ENCODE measurements around the gene SMC1B. TPM values are rescaled to one million over a fixed set of nuclear protein-coding genes. Genes with fewer than 3 reads are reported as not detected.

The SMC1B gene
- total RNA-seq, 1 experiment from 2014 or later, result not detected

GRCh38 chr22:45429981-45430775 lies 16.8 kb upstream of the SMC1B start:
- Histone ChIP-seq H3K36me3 (no peaks in the 10 kb centered on the region), H3K27me3 (no peaks in the 10 kb centered on the region), H3K4me3 (no peak overlapping the region), H3K9me3 (replicated peaks) (0 out of 2 replicates have a peak, but pooled peaks cover 2% of the 10 kb centered on the region), H3K4me1 (no peaks in the 10 kb centered on the region), H3K27ac (no peak overlapping the region)
- DNase-seq, result no peak

GRCh38 chr22:45429424-45429823 lies 16.0 kb upstream of the SMC1B start:
- Histone ChIP-seq H3K27ac (no peak overlapping the region), H3K4me3 (no peak overlapping the region), H3K36me3 (no peaks in the 10 kb centered on the region), H3K4me1 (no peaks in the 10 kb centered on the region; the same call in 1 of the 2 replicates), H3K9me3 (replicated peaks) (0 out of 2 replicates have a peak, but pooled peaks cover 2% of the 10 kb centered on the region), H3K27me3 (no peaks in the 10 kb centered on the region)
- no peak for DNase-seq

- Histone ChIP-seq H3K9me3 (replicated peaks) (0 out of 2 replicates have a peak, but pooled peaks cover 2% of the 10 kb centered on the region), H3K27ac (no peak overlapping the region), H3K27me3 (no peaks in the 10 kb centered on the region), H3K36me3 (no peaks in the 10 kb centered on the region), H3K4me3 (no peak overlapping the region), H3K4me1 (no peaks in the 10 kb centered on the region; the same call in 1 of the 2 replicates)
- no peak for DNase-seq
Measured at GRCh38 chr22:45428391-45429385, 15.3 kb upstream of the SMC1B start.

- Histone ChIP-seq H3K9me3 (replicated peaks) (0 out of 2 replicates have a peak, but pooled peaks cover 2% of the 10 kb centered on the region), H3K4me3 (no peak overlapping the region), H3K27ac (no peak overlapping the region), H3K4me1 (no peaks in the 10 kb centered on the region; the same call in 1 of the 2 replicates), H3K36me3 (no peaks in the 10 kb centered on the region), H3K27me3 (no peaks in the 10 kb centered on the region)
- no peak for DNase-seq
Measured at GRCh38 chr22:45427114-45427513, 13.7 kb upstream of the SMC1B start.

GRCh38 chr22:45426387-45426786 lies 13.0 kb upstream of the SMC1B start:
- no peak for DNase-seq
- no peak overlapping the region for H3K27ac ChIP-seq
- no peaks in the 10 kb centered on the region for H3K27me3 ChIP-seq
- no peaks in the 10 kb centered on the region for H3K36me3 ChIP-seq
- H3K4me1 ChIP-seq, result no peaks in the 10 kb centered on the region; the same call in 1 of the 2 replicates
- H3K9me3 ChIP-seq (replicated peaks), result 0 out of 2 replicates have a peak, but pooled peaks cover 2% of the 10 kb centered on the region
- H3K4me3 ChIP-seq, result no peak overlapping the region

GRCh38 chr22:45425531-45426265 lies 12.3 kb upstream of the SMC1B start:
- Histone ChIP-seq H3K27me3 (no peaks in the 10 kb centered on the region), H3K4me3 (no peak overlapping the region), H3K27ac (no peak overlapping the region), H3K36me3 (no peaks in the 10 kb centered on the region), H3K9me3 (replicated peaks) (0 out of 2 replicates have a peak, but pooled peaks cover 2% of the 10 kb centered on the region), H3K4me1 (no peaks in the 10 kb centered on the region; the same call in 1 of the 2 replicates)
- DNase-seq, result no peak

GRCh38 chr22:45425101-45425500 lies 11.7 kb upstream of the SMC1B start:
- H3K36me3 ChIP-seq, result no peaks in the 10 kb centered on the region
- no peak overlapping the region for H3K27ac ChIP-seq
- no peaks in the 10 kb centered on the region for H3K27me3 ChIP-seq
- H3K9me3 ChIP-seq (replicated peaks), result 0 out of 2 replicates have a peak, but pooled peaks cover 2% of the 10 kb centered on the region
- H3K4me1 ChIP-seq, result no peaks in the 10 kb centered on the region; the same call in 1 of the 2 replicates
- no peak overlapping the region for H3K4me3 ChIP-seq
- DNase-seq, result no peak

GRCh38 chr22:45424241-45424731 lies 10.9 kb upstream of the SMC1B start:
- DNase-seq, result peak; percentile 36 to 39
- Histone ChIP-seq H3K36me3 (no peaks in the 10 kb centered on the region), H3K9me3 (replicated peaks) (0 out of 2 replicates have a peak, but pooled peaks cover 2% of the 10 kb centered on the region), H3K4me3 (no peak overlapping the region), H3K27ac (no peak overlapping the region), H3K27me3 (no peaks in the 10 kb centered on the region), H3K4me1 (no peaks in the 10 kb centered on the region; the same call in 1 of the 2 replicates)

GRCh38 chr22:45423524-45423923 lies 10.1 kb upstream of the SMC1B start:
- H3K4me3 ChIP-seq, result no peak overlapping the region
- no peaks in the 10 kb centered on the region; the same call in 1 of the 2 replicates for H3K4me1 ChIP-seq
- no peaks in the 10 kb centered on the region for H3K27me3 ChIP-seq
- H3K36me3 ChIP-seq, result no peaks in the 10 kb centered on the region
- 0 out of 2 replicates have a peak, but pooled peaks cover 2% of the 10 kb centered on the region for H3K9me3 ChIP-seq (replicated peaks)
- no peak overlapping the region for H3K27ac ChIP-seq
- no peak for DNase-seq

GRCh38 chr22:45422237-45422983 lies 9.0 kb upstream of the SMC1B start:
- Histone ChIP-seq H3K9me3 (replicated peaks) (0 out of 2 replicates have a peak, but pooled peaks cover 2% of the 10 kb centered on the region), H3K4me1 (no peaks in the 10 kb centered on the region; the same call in 1 of the 2 replicates), H3K36me3 (no peaks in the 10 kb centered on the region), H3K27me3 (no peaks in the 10 kb centered on the region), H3K4me3 (no peak overlapping the region), H3K27ac (no peak overlapping the region)
- DNase-seq, result no peak

- Histone ChIP-seq H3K9me3 (replicated peaks) (no peaks in the 10 kb centered on the region), H3K27me3 (no peaks in the 10 kb centered on the region), H3K36me3 (no peaks in the 10 kb centered on the region), H3K4me3 (no peak overlapping the region), H3K27ac (no peak overlapping the region), H3K4me1 (no peaks in the 10 kb centered on the region; the same call in 1 of the 2 replicates)
- no peak for DNase-seq
Measured at GRCh38 chr22:45421349-45422055, 8.1 kb upstream of the SMC1B start.

GRCh38 chr22:45420539-45420938 lies 7.1 kb upstream of the SMC1B start:
- Histone ChIP-seq H3K9me3 (replicated peaks) (no peaks in the 10 kb centered on the region), H3K4me3 (no peak overlapping the region), H3K36me3 (no peaks in the 10 kb centered on the region), H3K4me1 (no peaks in the 10 kb centered on the region; the same call in 1 of the 2 replicates), H3K27ac (no peak overlapping the region), H3K27me3 (no peaks in the 10 kb centered on the region)
- no peak for DNase-seq

- Histone ChIP-seq H3K4me3 (no peak overlapping the region), H3K36me3 (no peaks in the 10 kb centered on the region), H3K4me1 (no peaks in the 10 kb centered on the region; the same call in 1 of the 2 replicates), H3K27me3 (no peaks in the 10 kb centered on the region), H3K27ac (no peak overlapping the region), H3K9me3 (replicated peaks) (no peaks in the 10 kb centered on the region)
- DNase-seq, result no peak
Measured at GRCh38 chr22:45420011-45420410, 6.6 kb upstream of the SMC1B start.

All from SJCRH30 (cell line).